CD14-positive monocyte (primary cell): ENCODE results near the gene MOK. TPM values are rescaled to one million over a fixed set of nuclear protein-coding genes. Genes with fewer than 3 reads are reported as not detected.

ENCODE experiments used
- DNase-seq, 3 donors: peaks; one replicate each; pipeline ENCODE4 v3.0.0-alpha.2; 2011 to 2022
- H2AFZ ChIP-seq: 2 replicates; pipeline ENCODE4 v1.6.0; 2012; ENCODE audit warnings: mild to moderate bottlenecking, low read depth, low read length, inconsistent platforms; ENCODE audit not compliant: insufficient read depth, poor library complexity, severe bottlenecking
- H3K27ac ChIP-seq, 2 donors: 1 replicate in 1 of 2; 2 replicates in 1 of 2; pipeline ENCODE4 v1.5.1; 2012 to 2013; ENCODE audit warnings: low read length in 2 of 2, control low read depth in 1 of 2, inconsistent platforms in 1 of 2, low read depth in 1 of 2, mild to moderate bottlenecking in 1 of 2
- H3K27me3 ChIP-seq, 2 donors: one replicate each; pipeline versions ENCODE4 v1.6.0 to v1.6.1; 2011 to 2013; ENCODE audit warnings: low read length in 2 of 2; ENCODE audit not compliant: control insufficient read depth in 2 of 2, insufficient read depth in 2 of 2
- H3K36me3 ChIP-seq, 2 donors: replicated peaks in 1 of 2; 1 replicate in 1 of 2; 2 replicates in 1 of 2; pipeline versions ENCODE4 v1.5.1 to v1.6.1; 2012 to 2013; ENCODE audit warnings: low read length in 2 of 2, control low read depth in 1 of 2, inconsistent platforms in 1 of 2, mild to moderate bottlenecking in 1 of 2; ENCODE audit not compliant: insufficient read depth in 2 of 2, control insufficient read depth in 1 of 2
- H3K4me1 ChIP-seq, 2 donors: 1 replicate in 1 of 2; 2 replicates in 1 of 2; pipeline versions ENCODE4 v1.5.1 to v1.6.1; 2012 to 2013; ENCODE audit warnings: low read length in 2 of 2, control low read depth in 1 of 2, inconsistent platforms in 1 of 2, mild to moderate bottlenecking in 1 of 2, moderate library complexity in 1 of 2; ENCODE audit not compliant: insufficient read depth in 2 of 2, control insufficient read depth in 1 of 2
- H3K4me2 ChIP-seq: replicated peaks from 2 replicates; pipeline ENCODE3; 2012; ENCODE audit warnings: low read length, moderate library complexity, mild to moderate bottlenecking; ENCODE audit not compliant: poor library complexity, severe bottlenecking; ENCODE audit errors: extremely low read depth
- H3K4me3 ChIP-seq, 3 experiments: fragments of 200-600 bp in 1 of 3; sonication (generic) in 1 of 3; replicated peaks in 1 of 3; 1 replicate in 2 of 3; 2 replicates in 1 of 3; pipeline ENCODE4 v1.5.1; 2011 to 2013; ENCODE audit warnings: low read length in 3 of 3, mild to moderate bottlenecking in 3 of 3, control low read depth in 2 of 3, low read depth in 2 of 3, inconsistent platforms in 1 of 3, moderate library complexity in 1 of 3
- H3K79me2 ChIP-seq: 2 replicates; pipeline ENCODE4 v1.6.0; 2012; ENCODE audit warnings: mild to moderate bottlenecking, control low read depth, inconsistent platforms, low read length, moderate library complexity; ENCODE audit not compliant: insufficient read depth
- H3K9ac ChIP-seq: 2 replicates; pipeline ENCODE4 v1.6.0; 2017; ENCODE audit warnings: low read length, mild to moderate bottlenecking; ENCODE audit not compliant: insufficient read depth, poor library complexity, severe bottlenecking
- H3K9me3 ChIP-seq, 2 donors: replicated peaks in 1 of 2; 1 replicate in 1 of 2; 2 replicates in 1 of 2; pipeline versions ENCODE4 v1.5.1 to v1.6.1; 2012 to 2013; ENCODE audit warnings: low read length in 2 of 2, control low read depth in 1 of 2; ENCODE audit not compliant: control insufficient read depth in 1 of 2, insufficient read depth in 1 of 2
- H4K20me1 ChIP-seq: 2 replicates; pipeline ENCODE4 v1.6.0; 2012; ENCODE audit warnings: mild to moderate bottlenecking, low read length, control low read depth, moderate library complexity; ENCODE audit not compliant: insufficient read depth
- H3K27ac Mint-ChIP-seq, 7 donors: one replicate each; pipeline ENCODE4 v1.8.0; 2020; ENCODE audit warnings: mild to moderate bottlenecking in 7 of 7, mixed read lengths in 7 of 7, moderate library complexity in 6 of 7, inconsistent platforms in 2 of 7
- H3K27me3 Mint-ChIP-seq, 3 donors: one replicate each; pipeline ENCODE4 v1.8.0; 2021 to 2022; ENCODE audit warnings: low read depth in 3 of 3, mild to moderate bottlenecking in 3 of 3, mixed read lengths in 3 of 3, moderate library complexity in 3 of 3, inconsistent platforms in 1 of 3
- H3K36me3 Mint-ChIP-seq, 2 donors: one replicate each; pipeline ENCODE4 v1.8.0; 2020; ENCODE audit warnings: mixed read lengths in 2 of 2, inconsistent platforms in 1 of 2, mild to moderate bottlenecking in 1 of 2
- H3K4me1 Mint-ChIP-seq: one replicate; pipeline ENCODE4 v1.8.0; 2020; ENCODE audit warnings: mild to moderate bottlenecking, mixed read lengths
- H3K4me3 Mint-ChIP-seq, 2 donors: one replicate each; pipeline ENCODE4 v1.8.0; 2020; ENCODE audit warnings: mild to moderate bottlenecking in 2 of 2, mixed read lengths in 2 of 2, moderate library complexity in 1 of 2
- H3K9me3 Mint-ChIP-seq, 7 donors: one replicate each; pipeline ENCODE4 v1.8.0; 2020 to 2022; ENCODE audit warnings: mixed read lengths in 7 of 7, mild to moderate bottlenecking in 6 of 7, moderate library complexity in 6 of 7, inconsistent platforms in 2 of 7
- CTCF ChIP-seq: fragments of 200-600 bp; IDR thresholded peaks from one replicate; pipeline ENCODE4 v1.8.0; 2022; ENCODE audit warnings: antibody characterized with exemption, mild to moderate bottlenecking
- WGBS: methylation state at CpG from one replicate; pipeline ENCODE4 v1.1.5; 2013; ENCODE audit warnings: missing lambda C conversion rate; ENCODE audit not compliant: insufficient coverage; 5-methylcytosine and 5-hydroxymethylcytosine counted together
- intact Hi-C, 2 donors: fragments of 100-400 bp; cut with micrococcal nuclease; formaldehyde crosslinking; loops; one replicate each; pipeline versions ENCODE4 v1.15.0 to v1.15.1; 2023
- polyA plus RNA-seq, 3 donors: library from polyadenylated mRNA; depleted of rRNA in 1 of 3; unstranded in 2 of 3; stranded (reverse) in 1 of 3; fragments of 300-500 nt in 2 of 3; fragments of >200 nt in 1 of 3; fragmentation: Illumina TruSeq in 2 of 3; gene quantifications; 1 replicate in 2 of 3; 2 replicates in 1 of 3; pipeline ENCODE4 v1.2.3, GENCODE V29; 2012 to 2021

The MOK gene
- polyA plus RNA-seq, 3 donors = 0.67 to 3.4 (median 1.8) TPM

DNA sequence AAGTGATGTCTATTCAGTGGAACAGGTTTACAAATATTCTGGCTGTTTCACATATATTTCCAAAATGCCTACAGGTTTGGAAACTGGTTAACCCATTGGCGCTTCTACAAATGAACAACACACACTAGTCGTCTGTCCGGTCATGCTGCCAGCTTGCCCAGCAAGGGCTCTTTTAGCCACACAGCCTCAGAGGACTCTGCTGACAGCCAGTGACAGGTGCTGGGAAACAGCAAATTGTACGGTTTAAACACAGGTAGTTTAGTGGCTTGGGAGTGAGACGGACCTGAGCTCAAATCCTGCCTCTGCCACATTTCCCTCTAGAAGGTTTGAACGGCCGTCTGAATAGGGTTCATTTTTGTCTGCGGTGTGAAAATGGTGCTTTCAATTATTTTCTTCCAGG, 53.8 kb downstream of the MOK start:
- no peak for DNase-seq
- H3K27ac Mint-ChIP-seq = no peak overlapping the region
- intact Hi-C loops = no loop called here
- 100% methylated on average over 3 of the region's 8 CpGs for WGBS
- no peaks in the 10 kb centered on the region for H3K9me3 Mint-ChIP-seq
- Histone ChIP-seq H3K4me2 (no peak overlapping the region), H2AFZ (no peak overlapping the region), H4K20me1 (no peaks in the 10 kb centered on the region), H3K27me3 (no peaks in the 10 kb centered on the region), H3K36me3 (no peaks in the 10 kb centered on the region), H3K27ac (no peak overlapping the region), H3K9me3 (no peaks in the 10 kb centered on the region), H3K9ac (no peak overlapping the region), H3K79me2 (no peaks in the 10 kb centered on the region), H3K4me3 (no peak overlapping the region), H3K4me1 (no peaks in the 10 kb centered on the region)
- H3K4me3 Mint-ChIP-seq = no peak overlapping the region
- H3K36me3 Mint-ChIP-seq = no peaks in the 10 kb centered on the region
- H3K27me3 Mint-ChIP-seq = no peaks in the 10 kb centered on the region
- no peaks in the 10 kb centered on the region for H3K4me1 Mint-ChIP-seq
- no peak for TF ChIP-seq CTCF

- H3K4me3 ChIP-seq = no peak overlapping the region
- no peak overlapping the region for H3K27ac ChIP-seq
- Mint-ChIP-seq H3K4me3 (no peak overlapping the region), H3K27me3 (no peaks in the 10 kb centered on the region), H3K27ac (no peak overlapping the region), H3K36me3 (no peaks in the 10 kb centered on the region), H3K9me3 (no peaks in the 10 kb centered on the region), H3K4me1 (no peaks in the 10 kb centered on the region)
- WGBS = 97% methylated on average over 12 of the region's 15 CpGs
- H3K4me2 ChIP-seq = no peak overlapping the region
- H4K20me1 ChIP-seq = no peaks in the 10 kb centered on the region
- H3K9me3 ChIP-seq = no peaks in the 10 kb centered on the region
- TF ChIP-seq CTCF = no peak
- no peaks in the 10 kb centered on the region for H3K79me2 ChIP-seq
- H3K9ac ChIP-seq = no peak overlapping the region
- H3K36me3 ChIP-seq = no peaks in the 10 kb centered on the region
- intact Hi-C loops = no loop called here
- H2AFZ ChIP-seq = no peak overlapping the region
- no peak for DNase-seq
- H3K27me3 ChIP-seq = no peaks in the 10 kb centered on the region
- H3K4me1 ChIP-seq = no peaks in the 10 kb centered on the region
These were observed 54.3 kb downstream of the MOK start for GRCh38 chr14:102250636-102251035.
